GM12878 (cell line): ENCODE results near the gene CYP2U1. TPM values are rescaled to one million over a fixed set of nuclear protein-coding genes. Genes with fewer than 3 reads are reported as not detected.

ENCODE experiments used
- ASH2L ChIP-seq: fragments of 300-600, 200-600 bp; sonication (generic); IDR thresholded peaks from 2 replicates; pipeline ENCODE4 v1.6.1; 2017; ENCODE audit warnings: low read depth, mild to moderate bottlenecking, borderline replicate concordance
- BMI1 ChIP-seq: fragments of 450-650 bp; IDR thresholded peaks from 2 replicates; pipeline ENCODE4 v1.6.1; 2016; ENCODE audit warnings: mild to moderate bottlenecking, moderate library complexity, borderline replicate concordance
- CEBPB ChIP-seq, 2 experiments: fragments of 150-350 bp in 1 of 2; IDR thresholded peaks; 2 replicates each; pipeline ENCODE4 v1.6.1; 2012 to 2014; ENCODE audit warnings: low read depth in 2 of 2, low read length in 2 of 2, borderline replicate concordance in 1 of 2, inconsistent platforms in 1 of 2
- CHD2 ChIP-seq: IDR thresholded peaks from 2 replicates; pipeline ENCODE4 v1.6.1; 2011; ENCODE audit warnings: low read depth, low read length, improper control_type of control experiment, borderline replicate concordance
- CUX1 ChIP-seq: IDR thresholded peaks from 2 replicates; pipeline ENCODE4 v1.6.1; 2012; ENCODE audit warnings: improper control_type of control experiment, low read depth, low read length; ENCODE audit not compliant: insufficient replicate concordance
- DPF2 ChIP-seq: fragments of 450-650 bp; IDR thresholded peaks from 2 replicates; pipeline ENCODE4 v1.6.1; 2017; ENCODE audit warnings: mild to moderate bottlenecking
- HDAC2 ChIP-seq: fragments of 200-600 bp; sonication (generic); IDR thresholded peaks from 2 replicates; pipeline ENCODE4 v1.6.1; 2017
- HDAC6 ChIP-seq: fragments of 200-600 bp; sonication (generic); IDR thresholded peaks from one replicate; pipeline ENCODE4 v1.8.0; 2017; ENCODE audit warnings: antibody characterized with exemption; ENCODE audit not compliant: unreplicated experiment
- IKZF2 ChIP-seq, 2 experiments: fragments of 450-650 bp; IDR thresholded peaks; 2 replicates each; pipeline ENCODE4 v1.6.1; 2017; ENCODE audit warnings: mild to moderate bottlenecking in 2 of 2, moderate library complexity in 2 of 2
- JUND ChIP-seq: IDR thresholded peaks from 2 replicates; pipeline ENCODE4 v1.6.1; 2012; ENCODE audit warnings: low read depth, mild to moderate bottlenecking, low read length, improper control_type of control experiment, moderate library complexity
- MTA2 ChIP-seq: fragments of 450-650 bp; IDR thresholded peaks from 2 replicates; pipeline ENCODE4 v1.6.1; 2016; ENCODE audit warnings: low read depth, mild to moderate bottlenecking, moderate library complexity
- MYC ChIP-seq: IDR thresholded peaks from 2 replicates; pipeline ENCODE4 v1.6.1; 2011; ENCODE audit warnings: mild to moderate bottlenecking, low read length, moderate library complexity, inconsistent platforms; ENCODE audit not compliant: insufficient read depth, insufficient replicate concordance, insufficient read length, severe bottlenecking
- NFYA ChIP-seq: IDR thresholded peaks from 2 replicates; pipeline ENCODE4 v1.6.1; 2011; ENCODE audit warnings: low read depth, mild to moderate bottlenecking, low read length, improper control_type of control experiment, borderline replicate concordance
- NFYB ChIP-seq: IDR thresholded peaks from 2 replicates; pipeline ENCODE4 v1.6.1; 2011; ENCODE audit warnings: low read depth, mild to moderate bottlenecking, low read length, improper control_type of control experiment, moderate library complexity; ENCODE audit not compliant: insufficient read depth
- NR2F1 ChIP-seq: fragments of 450-650 bp; conservative IDR thresholded peaks from 2 replicates; pipeline ENCODE4 v1.6.1; 2017; ENCODE audit warnings: mild to moderate bottlenecking
- RAD51 ChIP-seq: fragments of 450-650 bp; IDR thresholded peaks from 2 replicates; pipeline ENCODE4 v1.6.1; 2016; ENCODE audit warnings: moderate library complexity, mild to moderate bottlenecking, inconsistent platforms
- RELA ChIP-seq: fragments of 450-650 bp; IDR thresholded peaks from 2 replicates; pipeline ENCODE4 v1.8.0; 2014; ENCODE audit warnings: borderline replicate concordance; ENCODE audit not compliant: partially characterized antibody
- STAT1 ChIP-seq: fragments of 450-650 bp; conservative IDR thresholded peaks from 2 replicates; pipeline ENCODE4 v1.6.1; 2014; ENCODE audit warnings: antibody characterized with exemption, mild to moderate bottlenecking
- TARDBP ChIP-seq: IDR thresholded peaks from 2 replicates; pipeline ENCODE4 v1.6.1; 2016; ENCODE audit warnings: borderline replicate concordance
- TCF7 ChIP-seq: IDR thresholded peaks from 2 replicates; pipeline ENCODE4 v1.6.1; 2014; ENCODE audit warnings: antibody characterized with exemption, borderline replicate concordance
- ZNF622 ChIP-seq: fragments of 450-650 bp; IDR thresholded peaks from 2 replicates; pipeline ENCODE4 v1.6.1; 2017; ENCODE audit warnings: mild to moderate bottlenecking, inconsistent platforms
- ZSCAN29 ChIP-seq: fragments of 450-650 bp; IDR thresholded peaks from 2 replicates; pipeline ENCODE4 v1.6.1; 2017; ENCODE audit warnings: mild to moderate bottlenecking, moderate library complexity
- polyA plus RNA-seq, 11 experiments: library from polyadenylated mRNA; depleted of rRNA in 4 of 11; unstranded in 6 of 11; stranded (reverse) in 5 of 11; fragments of >200 nt; fragmentation: Nextera tagmentation in 4 of 11; fragmentation: Illumina TruSeq in 1 of 11; extraction: Ambion mirVana in 4 of 11; extraction: Trizol in 1 of 11; gene quantifications; 1 replicate in 1 of 11; 2 replicates in 10 of 11; pipeline versions ENCODE4 v1.2.1 to v1.2.3, GENCODE V29; 2011 to 2016; ENCODE audit warnings: inconsistent platforms in 2 of 11, missing spikeins in 2 of 11, low read depth in 1 of 11
- total RNA-seq, 4 experiments: library from RNA; depleted of rRNA in 3 of 4; stranded (reverse); fragments of >200 nt in 3 of 4; fragmentation: Illumina TruSeq in 1 of 4; extraction: Trizol in 1 of 4; gene quantifications; 2 replicates each; pipeline versions ENCODE4 v1.2.1 to v1.2.3, GENCODE V29; 2013 to 2021
- TF ChIP-seq, protein P1 (sequence below): fragments of 450-650 bp; IDR thresholded peaks from 2 replicates; pipeline ENCODE4 v1.6.1; 2018; ENCODE audit warnings: borderline replicate concordance, mild to moderate bottlenecking; ENCODE audit not compliant: partially characterized antibody
- TF ChIP-seq, protein P2 (sequence below): IDR thresholded peaks from 2 replicates; pipeline ENCODE4 v1.6.1; 2012; ENCODE audit warnings: low read depth, low read length, improper control_type of control experiment

CYP2U1 gene
- total and polyA plus RNA-seq, 10 of the 15 experiments (the other 5 are each of a cell fraction or from before 2014, with no cell fraction given) = 0.41 to 3.4 (median 2.9) TPM

DNA sequence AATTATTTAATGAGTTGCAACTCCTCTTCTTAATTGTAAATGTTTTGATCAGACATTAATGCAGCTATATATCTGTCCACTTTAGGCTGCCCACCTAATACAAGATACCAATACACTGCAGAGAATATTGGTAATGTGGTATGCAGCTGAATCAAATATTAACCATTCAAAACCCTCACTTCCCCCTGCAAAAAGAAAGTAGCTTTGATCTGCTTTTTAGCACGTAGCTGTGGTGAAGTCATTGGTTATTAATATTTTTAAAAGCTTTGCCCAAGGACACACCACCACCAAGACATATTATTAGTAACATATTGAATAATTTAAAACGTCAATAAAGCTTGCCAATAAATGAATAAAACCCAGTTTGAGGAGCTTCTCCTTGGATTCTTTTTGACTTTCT, 28.6 kb upstream of the CYP2U1 start (continued):
- TF ChIP-seq CUX1 (peak; percentile 27), NR2F1 (no peak), ZSCAN29 (no peak), DPF2 (0 out of 2 replicates have a peak, but pooled peaks have one; percentile 56), RAD51 (no peak), TCF7 (0 out of 2 replicates have a peak, but pooled peaks have one; percentile 24), CHD2 (no peak), NFYB (no peak), HDAC6 (no peak), STAT1 (no peak), BMI1 (no peak), HDAC2 (no peak), MYC (no peak), RELA (no peak), JUND (no peak), MTA2 (peak; percentile 78), CEBPB (IDR thresholded peaks at IDR 0.05; ENCODE audit: borderline replicate concordance in 1 of 2, low read depth in 2 of 2, low read length in 2 of 2) (no peak), NFYA (no peak), ZNF622 (no peak), IKZF2 (IDR thresholded peaks at IDR 0.05) (no peak; a peak in 1 of 4 replicates), TARDBP (no peak), ASH2L (no peak)
- TF ChIP-seq, protein P1, sequence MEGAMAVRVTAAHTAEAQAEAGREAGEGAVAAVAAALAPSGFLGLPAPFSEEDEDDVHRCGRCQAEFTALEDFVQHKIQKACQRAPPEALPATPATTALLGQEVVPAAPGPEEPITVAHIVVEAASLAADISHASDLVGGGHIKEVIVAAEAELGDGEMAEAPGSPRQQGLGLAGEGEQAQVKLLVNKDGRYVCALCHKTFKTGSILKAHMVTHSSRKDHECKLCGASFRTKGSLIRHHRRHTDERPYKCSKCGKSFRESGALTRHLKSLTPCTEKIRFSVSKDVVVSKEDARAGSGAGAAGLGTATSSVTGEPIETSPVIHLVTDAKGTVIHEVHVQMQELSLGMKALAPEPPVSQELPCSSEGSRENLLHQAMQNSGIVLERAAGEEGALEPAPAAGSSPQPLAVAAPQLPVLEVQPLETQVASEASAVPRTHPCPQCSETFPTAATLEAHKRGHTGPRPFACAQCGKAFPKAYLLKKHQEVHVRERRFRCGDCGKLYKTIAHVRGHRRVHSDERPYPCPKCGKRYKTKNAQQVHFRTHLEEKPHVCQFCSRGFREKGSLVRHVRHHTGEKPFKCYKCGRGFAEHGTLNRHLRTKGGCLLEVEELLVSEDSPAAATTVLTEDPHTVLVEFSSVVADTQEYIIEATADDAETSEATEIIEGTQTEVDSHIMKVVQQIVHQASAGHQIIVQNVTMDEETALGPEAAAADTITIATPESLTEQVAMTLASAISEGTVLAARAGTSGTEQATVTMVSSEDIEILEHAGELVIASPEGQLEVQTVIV = no peak
- TF ChIP-seq, protein P2, sequence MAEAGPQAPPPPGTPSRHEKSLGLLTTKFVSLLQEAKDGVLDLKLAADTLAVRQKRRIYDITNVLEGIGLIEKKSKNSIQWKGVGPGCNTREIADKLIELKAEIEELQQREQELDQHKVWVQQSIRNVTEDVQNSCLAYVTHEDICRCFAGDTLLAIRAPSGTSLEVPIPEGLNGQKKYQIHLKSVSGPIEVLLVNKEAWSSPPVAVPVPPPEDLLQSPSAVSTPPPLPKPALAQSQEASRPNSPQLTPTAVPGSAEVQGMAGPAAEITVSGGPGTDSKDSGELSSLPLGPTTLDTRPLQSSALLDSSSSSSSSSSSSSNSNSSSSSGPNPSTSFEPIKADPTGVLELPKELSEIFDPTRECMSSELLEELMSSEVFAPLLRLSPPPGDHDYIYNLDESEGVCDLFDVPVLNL = no peak
